ENCODE results near the gene CA9. TPM values are rescaled to one million over a fixed set of nuclear protein-coding genes. Genes with fewer than 3 reads are reported as not detected.

The CA9 gene
- total and polyA plus RNA-seq, 2 donors from 2014 or later = 0.67 to 0.85 TPM

DNA sequence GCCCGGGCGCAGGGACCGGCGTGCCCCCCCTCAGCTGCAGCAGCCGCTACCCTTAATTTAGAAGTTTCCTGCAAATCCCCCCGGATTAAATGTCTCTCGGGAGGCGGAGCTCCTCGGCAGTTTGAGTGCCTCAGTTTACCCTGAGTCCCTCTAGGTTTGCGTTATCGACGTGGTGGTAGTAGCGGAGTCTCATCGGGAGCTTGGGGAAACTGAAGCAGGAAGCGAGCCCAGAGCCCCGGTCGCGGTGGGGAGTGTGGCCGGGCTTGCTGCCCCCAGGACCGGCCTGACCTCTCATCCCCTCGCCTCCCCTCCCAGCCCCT, 16.5 kb downstream of the CA9 start:
- DNase-seq (peak in 1 of 5 donors; percentile 49), FAIRE-seq (no peak)
- Histone ChIP-seq H3K27ac (ENCODE audit: low read depth in 2 of 2, low read length in 2 of 2) (peak overlapping the region; percentile 85), H3K36me3 (ENCODE audit: control insufficient read depth in 2 of 3, insufficient read depth in 3 of 3, low read length in 3 of 3) (peaks cover 0 to 1% (median 0%) of the 10 kb centered on the region in 3 donors), H3K9ac (ENCODE audit: low read length in 3 of 3) (peak overlapping the region; percentile 10 to 69 (median 55)), H3K9me3 (ENCODE audit: control insufficient read depth in 2 of 3, insufficient read depth in 1 of 3, low read length in 3 of 3) (no peaks in the 10 kb centered on the region), H3K4me3 (ENCODE audit: low read length in 3 of 3) (peak overlapping the region; percentile 44 to 74 (median 45)), H3K4me1 (ENCODE audit: control insufficient read depth in 2 of 3, insufficient read depth in 2 of 3, low read depth in 1 of 3, low read length in 3 of 3) (peaks cover 0 to 5% (median 0%) of the 10 kb centered on the region in 3 donors), H3K27me3 (ENCODE audit: control insufficient read depth, insufficient read depth, low read length) (no peaks in the 10 kb centered on the region)
- intact Hi-C loops (cut with DNase I) = no loop called here
- TF ChIP-seq, protein P1, sequence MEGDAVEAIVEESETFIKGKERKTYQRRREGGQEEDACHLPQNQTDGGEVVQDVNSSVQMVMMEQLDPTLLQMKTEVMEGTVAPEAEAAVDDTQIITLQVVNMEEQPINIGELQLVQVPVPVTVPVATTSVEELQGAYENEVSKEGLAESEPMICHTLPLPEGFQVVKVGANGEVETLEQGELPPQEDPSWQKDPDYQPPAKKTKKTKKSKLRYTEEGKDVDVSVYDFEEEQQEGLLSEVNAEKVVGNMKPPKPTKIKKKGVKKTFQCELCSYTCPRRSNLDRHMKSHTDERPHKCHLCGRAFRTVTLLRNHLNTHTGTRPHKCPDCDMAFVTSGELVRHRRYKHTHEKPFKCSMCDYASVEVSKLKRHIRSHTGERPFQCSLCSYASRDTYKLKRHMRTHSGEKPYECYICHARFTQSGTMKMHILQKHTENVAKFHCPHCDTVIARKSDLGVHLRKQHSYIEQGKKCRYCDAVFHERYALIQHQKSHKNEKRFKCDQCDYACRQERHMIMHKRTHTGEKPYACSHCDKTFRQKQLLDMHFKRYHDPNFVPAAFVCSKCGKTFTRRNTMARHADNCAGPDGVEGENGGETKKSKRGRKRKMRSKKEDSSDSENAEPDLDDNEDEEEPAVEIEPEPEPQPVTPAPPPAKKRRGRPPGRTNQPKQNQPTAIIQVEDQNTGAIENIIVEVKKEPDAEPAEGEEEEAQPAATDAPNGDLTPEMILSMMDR (IDR thresholded peaks at IDR 0.05; ENCODE audit: borderline replicate concordance, extremely low read depth, insufficient read depth) = no peak

DNA sequence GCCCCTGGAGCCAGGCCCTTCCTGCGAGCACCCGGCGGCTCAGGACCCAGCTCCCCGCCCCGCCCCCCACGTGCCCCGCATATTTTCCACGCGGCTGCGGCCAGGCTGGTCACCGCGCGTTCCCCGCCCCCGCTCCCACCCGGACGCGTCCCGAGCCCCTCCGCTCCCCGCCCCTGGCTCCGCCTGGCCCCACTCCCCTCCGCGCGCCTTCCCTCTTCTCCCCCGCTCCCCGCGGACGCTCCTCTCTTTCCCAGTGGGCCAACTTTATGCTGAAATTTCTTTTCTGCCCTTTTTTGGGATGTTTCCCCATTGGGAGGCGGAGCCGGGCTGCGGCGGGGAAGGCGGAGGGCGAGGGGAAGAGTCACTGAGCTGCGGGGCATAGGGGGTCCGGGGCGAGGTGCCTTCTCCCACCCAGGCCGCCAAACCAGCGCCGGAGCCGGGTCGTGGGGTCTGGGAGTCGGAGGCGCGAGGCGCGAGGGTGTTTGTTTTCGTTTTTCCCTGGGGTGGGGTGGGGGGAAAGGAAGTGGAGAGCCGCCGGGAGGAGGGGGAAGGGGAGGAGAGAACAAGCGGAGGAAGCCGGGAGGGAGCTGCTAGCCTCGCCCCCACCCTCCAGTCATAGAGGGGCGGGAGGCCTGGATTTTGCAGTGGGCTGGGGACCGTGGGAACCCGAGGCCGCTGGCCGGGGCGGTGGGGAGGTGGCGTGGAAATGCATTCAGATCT, 17.0 kb downstream of the CA9 start:
- TF ChIP-seq, protein P1 (IDR thresholded peaks at IDR 0.05; ENCODE audit: borderline replicate concordance, extremely low read depth, insufficient read depth) = no peak
- FAIRE-seq = no peak
- intact Hi-C loops (cut with DNase I) = no loop called here

DNA sequence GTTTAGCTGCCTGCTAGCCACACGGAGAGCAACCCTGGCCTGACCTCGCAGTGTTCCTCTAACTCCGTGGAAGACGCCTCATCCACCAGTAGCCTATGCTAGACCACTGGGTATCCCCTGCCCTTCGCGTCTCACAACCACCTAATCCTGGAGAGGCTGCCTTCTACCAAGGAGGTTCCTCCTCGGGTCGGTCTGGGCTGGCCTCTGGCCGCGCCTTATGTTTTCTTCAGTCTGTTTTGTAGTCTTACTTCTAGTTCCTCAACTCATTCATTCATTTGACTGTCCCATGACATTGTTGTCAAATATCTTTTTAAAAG, 17.6 kb downstream of the CA9 start:
- FAIRE-seq = no peak
- H3K9me3 ChIP-seq (ENCODE audit: control insufficient read depth in 2 of 3, insufficient read depth in 1 of 3, low read length in 3 of 3) = no peaks in the 10 kb centered on the region
- DNase-seq = no peak
- TF ChIP-seq, protein P1 (IDR thresholded peaks at IDR 0.05; ENCODE audit: borderline replicate concordance, extremely low read depth, insufficient read depth) = no peak
- peak overlapping the region; percentile 85 to 95 for H3K27ac ChIP-seq (ENCODE audit: low read depth in 2 of 2, low read length in 2 of 2)
- no peaks in the 10 kb centered on the region for H3K36me3 ChIP-seq (ENCODE audit: control insufficient read depth in 2 of 3, insufficient read depth in 3 of 3, low read length in 3 of 3)
- H3K4me3 ChIP-seq (ENCODE audit: low read length in 3 of 3) = peak overlapping the region; percentile 56 to 74 (median 66)
- H3K27me3 ChIP-seq (ENCODE audit: control insufficient read depth, insufficient read depth, low read length) = no peaks in the 10 kb centered on the region
- peak overlapping the region; percentile 20 to 61 (median 55) for H3K9ac ChIP-seq (ENCODE audit: low read length in 3 of 3)
- H3K4me1 ChIP-seq (ENCODE audit: control insufficient read depth in 2 of 3, insufficient read depth in 2 of 3, low read depth in 1 of 3, low read length in 3 of 3) = peaks cover 0 to 5% (median 0%) of the 10 kb centered on the region in 3 donors
- intact Hi-C loops (cut with DNase I) = no loop called here

More for the DNA sequence above, 17.0 kb downstream of the CA9 start:
- H3K9ac ChIP-seq (ENCODE audit: low read length in 3 of 3) = peak overlapping the region; percentile 48 to 69 (median 61)
- H3K27me3 ChIP-seq (ENCODE audit: control insufficient read depth, insufficient read depth, low read length) = no peaks in the 10 kb centered on the region
- peak; percentile 69 to 95 (median 84) for DNase-seq
- H3K27ac ChIP-seq (ENCODE audit: low read depth in 2 of 2, low read length in 2 of 2) = peak overlapping the region; percentile 85 to 95
- H3K9me3 ChIP-seq (ENCODE audit: control insufficient read depth in 2 of 3, insufficient read depth in 1 of 3, low read length in 3 of 3) = no peaks in the 10 kb centered on the region
- no peaks in the 10 kb centered on the region for H3K36me3 ChIP-seq (ENCODE audit: control insufficient read depth in 2 of 3, insufficient read depth in 3 of 3, low read length in 3 of 3)
- H3K4me1 ChIP-seq (ENCODE audit: control insufficient read depth in 2 of 3, insufficient read depth in 2 of 3, low read depth in 1 of 3, low read length in 3 of 3) = peaks cover 0 to 4% (median 0%) of the 10 kb centered on the region in 3 donors
- peak overlapping the region; percentile 56 to 74 (median 66) for H3K4me3 ChIP-seq (ENCODE audit: low read length in 3 of 3)

Data from kidney (tissue), 14 donors.